CD14-positive monocyte (primary cell): Measurements from ENCODE around the gene STAT4. TPM values are rescaled to one million over a fixed set of nuclear protein-coding genes. Genes with fewer than 3 reads are reported as not detected.

ENCODE experiments used
- DNase-seq, 3 donors: peaks; one replicate each; pipeline ENCODE4 v3.0.0-alpha.2; 2011 to 2022
- H2AFZ ChIP-seq: 2 replicates; pipeline ENCODE4 v1.6.0; 2012; ENCODE audit warnings: mild to moderate bottlenecking, low read depth, low read length, inconsistent platforms; ENCODE audit not compliant: insufficient read depth, poor library complexity, severe bottlenecking
- H3K27ac ChIP-seq, 2 donors: 1 replicate in 1 of 2; 2 replicates in 1 of 2; pipeline ENCODE4 v1.5.1; 2012 to 2013; ENCODE audit warnings: low read length in 2 of 2, control low read depth in 1 of 2, inconsistent platforms in 1 of 2, low read depth in 1 of 2, mild to moderate bottlenecking in 1 of 2
- H3K27me3 ChIP-seq, 2 donors: one replicate each; pipeline versions ENCODE4 v1.6.0 to v1.6.1; 2011 to 2013; ENCODE audit warnings: low read length in 2 of 2; ENCODE audit not compliant: control insufficient read depth in 2 of 2, insufficient read depth in 2 of 2
- H3K36me3 ChIP-seq, 2 donors: replicated peaks in 1 of 2; 1 replicate in 1 of 2; 2 replicates in 1 of 2; pipeline versions ENCODE4 v1.5.1 to v1.6.1; 2012 to 2013; ENCODE audit warnings: low read length in 2 of 2, control low read depth in 1 of 2, inconsistent platforms in 1 of 2, mild to moderate bottlenecking in 1 of 2; ENCODE audit not compliant: insufficient read depth in 2 of 2, control insufficient read depth in 1 of 2
- H3K4me1 ChIP-seq, 2 donors: 1 replicate in 1 of 2; 2 replicates in 1 of 2; pipeline versions ENCODE4 v1.5.1 to v1.6.1; 2012 to 2013; ENCODE audit warnings: low read length in 2 of 2, control low read depth in 1 of 2, inconsistent platforms in 1 of 2, mild to moderate bottlenecking in 1 of 2, moderate library complexity in 1 of 2; ENCODE audit not compliant: insufficient read depth in 2 of 2, control insufficient read depth in 1 of 2
- H3K4me2 ChIP-seq: replicated peaks from 2 replicates; pipeline ENCODE3; 2012; ENCODE audit warnings: low read length, moderate library complexity, mild to moderate bottlenecking; ENCODE audit not compliant: poor library complexity, severe bottlenecking; ENCODE audit errors: extremely low read depth
- H3K4me3 ChIP-seq, 3 experiments: fragments of 200-600 bp in 1 of 3; sonication (generic) in 1 of 3; replicated peaks in 1 of 3; 1 replicate in 2 of 3; 2 replicates in 1 of 3; pipeline ENCODE4 v1.5.1; 2011 to 2013; ENCODE audit warnings: low read length in 3 of 3, mild to moderate bottlenecking in 3 of 3, control low read depth in 2 of 3, low read depth in 2 of 3, inconsistent platforms in 1 of 3, moderate library complexity in 1 of 3
- H3K79me2 ChIP-seq: 2 replicates; pipeline ENCODE4 v1.6.0; 2012; ENCODE audit warnings: mild to moderate bottlenecking, control low read depth, inconsistent platforms, low read length, moderate library complexity; ENCODE audit not compliant: insufficient read depth
- H3K9ac ChIP-seq: 2 replicates; pipeline ENCODE4 v1.6.0; 2017; ENCODE audit warnings: low read length, mild to moderate bottlenecking; ENCODE audit not compliant: insufficient read depth, poor library complexity, severe bottlenecking
- H3K9me3 ChIP-seq, 2 donors: replicated peaks in 1 of 2; 1 replicate in 1 of 2; 2 replicates in 1 of 2; pipeline versions ENCODE4 v1.5.1 to v1.6.1; 2012 to 2013; ENCODE audit warnings: low read length in 2 of 2, control low read depth in 1 of 2; ENCODE audit not compliant: control insufficient read depth in 1 of 2, insufficient read depth in 1 of 2
- H4K20me1 ChIP-seq: 2 replicates; pipeline ENCODE4 v1.6.0; 2012; ENCODE audit warnings: mild to moderate bottlenecking, low read length, control low read depth, moderate library complexity; ENCODE audit not compliant: insufficient read depth
- H3K27ac Mint-ChIP-seq, 7 donors: one replicate each; pipeline ENCODE4 v1.8.0; 2020; ENCODE audit warnings: mild to moderate bottlenecking in 7 of 7, mixed read lengths in 7 of 7, moderate library complexity in 6 of 7, inconsistent platforms in 2 of 7
- H3K27me3 Mint-ChIP-seq, 3 donors: one replicate each; pipeline ENCODE4 v1.8.0; 2021 to 2022; ENCODE audit warnings: low read depth in 3 of 3, mild to moderate bottlenecking in 3 of 3, mixed read lengths in 3 of 3, moderate library complexity in 3 of 3, inconsistent platforms in 1 of 3
- H3K36me3 Mint-ChIP-seq, 2 donors: one replicate each; pipeline ENCODE4 v1.8.0; 2020; ENCODE audit warnings: mixed read lengths in 2 of 2, inconsistent platforms in 1 of 2, mild to moderate bottlenecking in 1 of 2
- H3K4me1 Mint-ChIP-seq: one replicate; pipeline ENCODE4 v1.8.0; 2020; ENCODE audit warnings: mild to moderate bottlenecking, mixed read lengths
- H3K4me3 Mint-ChIP-seq, 2 donors: one replicate each; pipeline ENCODE4 v1.8.0; 2020; ENCODE audit warnings: mild to moderate bottlenecking in 2 of 2, mixed read lengths in 2 of 2, moderate library complexity in 1 of 2
- H3K9me3 Mint-ChIP-seq, 7 donors: one replicate each; pipeline ENCODE4 v1.8.0; 2020 to 2022; ENCODE audit warnings: mixed read lengths in 7 of 7, mild to moderate bottlenecking in 6 of 7, moderate library complexity in 6 of 7, inconsistent platforms in 2 of 7
- CTCF ChIP-seq: fragments of 200-600 bp; IDR thresholded peaks from one replicate; pipeline ENCODE4 v1.8.0; 2022; ENCODE audit warnings: antibody characterized with exemption, mild to moderate bottlenecking
- whole genome bisulfite sequencing: methylation state at CpG from one replicate; pipeline ENCODE4 v1.1.5; 2013; ENCODE audit warnings: missing lambda C conversion rate; ENCODE audit not compliant: insufficient coverage; 5-methylcytosine and 5-hydroxymethylcytosine counted together
- intact Hi-C, 2 donors: fragments of 100-400 bp; cut with micrococcal nuclease; formaldehyde crosslinking; loops; one replicate each; pipeline versions ENCODE4 v1.15.0 to v1.15.1; 2023
- polyA plus RNA-seq, 3 donors: library from polyadenylated mRNA; depleted of rRNA in 1 of 3; unstranded in 2 of 3; stranded (reverse) in 1 of 3; fragments of 300-500 nt in 2 of 3; fragments of >200 nt in 1 of 3; fragmentation: Illumina TruSeq in 2 of 3; gene quantifications; 1 replicate in 2 of 3; 2 replicates in 1 of 3; pipeline ENCODE4 v1.2.3, GENCODE V29; 2012 to 2021

Gene STAT4
- polyA plus RNA-seq, 3 donors, result 0.31 to 0.52 (median 0.31) TPM

GRCh38 chr2:191029280-191029950 lies 121.4 kb downstream of the STAT4 start:
- Histone ChIP-seq H3K4me2 (no peak overlapping the region), H3K4me3 (no peak overlapping the region), H3K27ac (no peak overlapping the region), H3K36me3 (no peaks in the 10 kb centered on the region), H2AFZ (no peak overlapping the region), H3K4me1 (peaks cover 51 to 63% of the 10 kb centered on the region in 2 donors), H3K9ac (no peak overlapping the region), H3K79me2 (no peaks in the 10 kb centered on the region), H3K9me3 (no peaks in the 10 kb centered on the region), H4K20me1 (no peaks in the 10 kb centered on the region), H3K27me3 (no peaks in the 10 kb centered on the region)
- H3K9me3 Mint-ChIP-seq, result no peaks in the 10 kb centered on the region
- no peaks in the 10 kb centered on the region for H3K27me3 Mint-ChIP-seq
- H3K4me3 Mint-ChIP-seq, result no peak overlapping the region
- peaks cover 0 to 6% of the 10 kb centered on the region in 2 donors for H3K36me3 Mint-ChIP-seq
- H3K4me1 Mint-ChIP-seq, result peaks cover 67% of the 10 kb centered on the region
- no peak for DNase-seq
- H3K27ac Mint-ChIP-seq, result peak overlapping the region in 1 of 7 donors; percentile 0
- TF ChIP-seq CTCF, result no peak
- 100% methylated on average over 1 of the region's 10 CpGs for WGBS
- intact Hi-C loops, result no loop called here

GRCh38 chr2:191026377-191026776 lies 124.4 kb downstream of the STAT4 start:
- Histone ChIP-seq H4K20me1 (no peaks in the 10 kb centered on the region), H3K27ac (no peak overlapping the region), H3K4me3 (no peak overlapping the region), H2AFZ (peak overlapping the region; percentile 4), H3K36me3 (no peaks in the 10 kb centered on the region), H3K27me3 (no peaks in the 10 kb centered on the region), H3K4me2 (no peak overlapping the region), H3K9ac (no peak overlapping the region), H3K9me3 (no peaks in the 10 kb centered on the region), H3K4me1 (peaks cover 44 to 59% of the 10 kb centered on the region in 2 donors), H3K79me2 (no peaks in the 10 kb centered on the region)
- Mint-ChIP-seq H3K36me3 (peaks cover 0 to 6% of the 10 kb centered on the region in 2 donors), H3K4me1 (peaks cover 49% of the 10 kb centered on the region), H3K27me3 (no peaks in the 10 kb centered on the region), H3K27ac (peak overlapping the region in 2 of 7 donors; percentile 1 to 55), H3K9me3 (no peaks in the 10 kb centered on the region), H3K4me3 (no peak overlapping the region)
- 0% methylated on average over 1 of the region's 2 CpGs for WGBS
- TF ChIP-seq CTCF, result no peak
- DNase-seq, result peak in 1 of 3 donors; percentile 39
- intact Hi-C loops, result no loop called here
